GF-D8 (cell line): Measurements from ENCODE around the gene TCERG1L.
"Not testable (repeated sequence)": the region's sequence is repeated elsewhere in the genome, so short reads cannot be mapped to it uniquely, and the experiment has no call there.

Experiments used
- DNase-seq: peaks from one replicate; lab custom pipeline; 2025; lab: John Stamatoyannopoulos, UW

The TCERG1L gene

DNA sequence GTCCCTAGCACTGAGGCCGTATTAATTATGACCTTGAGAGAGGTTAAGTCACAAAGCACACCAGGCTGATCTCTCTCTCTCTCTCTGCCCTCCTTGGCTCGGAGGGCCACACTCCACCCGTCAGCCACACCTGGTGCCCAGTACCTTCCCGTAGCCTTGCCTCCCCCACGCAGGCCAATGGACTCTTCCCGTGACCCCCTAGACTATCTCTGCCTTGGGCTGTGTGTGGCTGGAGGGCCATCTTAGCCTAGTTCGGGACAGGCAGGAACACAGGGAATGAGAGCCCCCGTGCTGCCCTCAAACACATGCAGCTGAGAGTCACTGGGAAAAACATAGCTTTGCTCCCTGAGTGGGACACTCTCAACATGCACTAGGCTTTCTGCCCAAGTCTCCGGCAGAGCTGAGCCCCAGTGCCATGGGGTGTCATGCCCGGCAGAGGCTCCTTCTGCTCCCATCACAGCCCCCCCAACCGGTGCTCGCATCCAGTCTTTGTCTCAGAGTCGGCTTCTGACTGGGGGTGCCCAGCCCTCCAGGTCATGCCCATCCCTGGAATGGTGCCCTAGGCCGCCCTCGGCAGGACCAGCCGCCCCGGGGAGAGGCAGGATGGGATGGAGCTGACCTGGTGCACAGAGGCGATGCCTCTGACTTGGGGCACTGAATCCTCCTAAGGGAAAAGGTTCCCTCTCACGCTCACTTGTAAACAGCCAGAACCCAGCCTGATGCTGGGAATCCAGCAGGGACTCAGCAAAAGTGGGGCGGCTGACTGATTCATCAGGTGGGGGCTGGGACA, 63.0 kb downstream of the TCERG1L start:
- DNase-seq, result no peak

DNA sequence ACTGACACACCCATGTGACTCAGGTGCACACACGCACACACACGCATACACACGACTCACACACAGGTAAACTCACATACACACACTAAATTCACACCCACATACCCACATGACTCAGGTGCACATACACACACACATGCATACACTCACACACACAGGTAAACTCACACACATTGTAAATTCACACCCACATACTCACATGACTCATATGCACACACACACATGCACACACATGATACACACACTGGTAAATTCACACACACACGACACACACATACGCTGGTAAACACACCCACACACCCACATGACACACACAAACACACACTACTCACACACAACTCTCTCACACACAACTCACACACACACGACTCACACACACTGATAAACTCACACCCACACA, 63.6 kb downstream of the TCERG1L start:
- DNase-seq, result no peak

DNA sequence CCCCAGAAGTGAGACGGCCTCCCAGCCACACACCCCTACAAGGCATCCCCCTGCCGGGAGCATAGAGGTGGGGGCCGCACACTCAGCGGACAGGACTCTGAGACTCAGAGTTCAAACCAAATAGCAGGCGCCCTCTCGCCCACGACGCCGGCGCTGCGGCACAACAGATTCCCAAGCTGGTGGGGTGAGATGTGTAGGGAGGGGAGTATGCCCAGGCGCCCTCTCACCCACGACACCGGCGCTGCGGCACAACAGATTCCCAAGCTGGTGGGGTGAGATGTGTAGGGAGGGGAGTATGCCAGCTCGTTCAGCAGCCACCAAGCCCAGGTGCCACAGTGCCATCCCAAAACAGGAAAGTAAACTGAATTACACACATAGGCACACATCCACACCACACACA, 64.7 kb downstream of the TCERG1L start:
- DNase-seq, result no peak

DNA sequence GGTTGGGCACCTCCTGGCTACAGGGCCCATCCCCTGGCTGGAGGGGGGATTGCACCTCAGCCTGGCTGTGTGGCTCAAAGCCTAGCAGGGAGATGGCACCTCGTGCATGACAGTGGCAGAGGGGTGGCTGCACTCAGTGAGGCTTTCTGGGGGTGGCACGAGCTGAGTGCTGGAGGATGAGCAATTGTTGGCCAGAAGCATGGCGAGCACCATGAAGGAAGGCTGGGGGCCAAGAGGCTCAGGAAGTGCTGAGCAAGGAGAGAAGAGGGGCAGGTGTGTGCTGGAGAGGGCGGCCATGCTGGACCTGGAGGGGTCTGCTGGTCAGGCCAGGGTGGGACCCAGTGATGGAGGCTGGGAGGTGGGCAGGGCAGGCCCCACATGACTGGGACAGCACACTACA, 65.4 kb downstream of the TCERG1L start:
- DNase-seq, result no peak

DNA sequence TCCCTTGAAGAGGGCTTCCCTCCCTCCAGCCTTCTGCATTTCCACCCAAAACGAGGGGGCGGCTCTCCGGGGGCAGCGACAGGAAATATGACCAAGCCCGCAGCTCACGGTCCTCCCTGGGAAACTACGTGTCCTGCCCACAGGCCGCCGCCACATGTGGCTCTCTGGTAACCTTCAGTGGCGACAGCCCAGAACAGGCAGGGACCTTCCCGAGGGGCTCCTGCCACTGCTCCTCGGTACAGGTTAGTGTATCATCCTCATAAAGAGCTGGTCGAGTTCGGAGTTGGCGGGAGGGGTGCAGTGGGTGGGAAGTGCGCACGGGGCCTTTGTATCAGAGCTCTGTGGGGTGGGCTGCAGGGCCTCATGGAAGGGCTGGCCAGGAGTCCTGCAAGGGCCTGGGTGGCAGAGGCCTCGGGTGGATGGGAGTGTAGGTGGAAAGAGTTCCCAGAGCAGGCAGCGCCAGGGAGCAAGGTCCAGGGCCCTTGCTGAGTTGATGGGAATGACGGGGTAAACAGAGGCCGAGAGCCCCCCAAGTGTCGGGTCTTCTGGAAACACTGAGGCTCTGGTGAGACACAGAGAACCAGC, 66.0 kb downstream of the TCERG1L start:
- DNase-seq, result no peak

DNA sequence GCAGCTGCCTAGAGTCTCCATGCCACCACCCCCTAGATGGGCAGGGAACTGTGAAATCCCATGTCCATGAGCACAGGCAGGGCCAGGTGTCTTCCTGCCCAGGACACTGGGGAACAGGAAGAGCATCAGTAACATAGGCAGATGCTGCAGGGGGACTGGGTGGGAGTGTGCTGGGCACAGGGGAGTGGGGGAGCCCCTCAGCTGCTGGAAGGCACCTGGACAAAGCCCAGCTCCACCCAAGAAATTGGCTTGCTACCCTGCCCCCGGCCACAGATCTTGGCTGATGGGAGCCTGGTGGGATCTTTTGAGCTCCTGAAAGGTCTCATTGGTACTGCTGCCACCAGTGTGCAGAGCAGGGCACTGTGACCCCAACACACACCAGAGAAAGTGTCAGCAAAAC, 66.7 kb downstream of the TCERG1L start:
- no peak for DNase-seq

DNA sequence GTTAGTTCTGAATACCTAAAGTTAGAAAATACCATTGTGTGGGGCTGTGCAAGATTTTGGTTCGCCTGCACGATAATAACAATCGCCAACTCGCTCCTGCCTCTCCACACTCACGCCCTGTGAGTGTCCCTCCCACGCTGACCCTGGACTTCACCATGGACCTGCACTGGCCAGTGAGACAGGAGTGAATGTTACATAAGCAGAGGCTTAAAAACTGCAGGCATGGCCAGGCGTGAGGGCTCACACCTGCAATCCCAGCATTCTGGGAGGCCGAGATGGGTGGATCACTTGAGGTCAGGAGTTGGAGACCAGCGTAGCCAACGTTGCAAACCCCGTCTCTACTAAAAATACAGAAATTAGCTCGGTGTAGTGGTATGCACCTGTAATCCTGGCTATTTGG, 68.4 kb downstream of the TCERG1L start:
- no peak for DNase-seq

DNA sequence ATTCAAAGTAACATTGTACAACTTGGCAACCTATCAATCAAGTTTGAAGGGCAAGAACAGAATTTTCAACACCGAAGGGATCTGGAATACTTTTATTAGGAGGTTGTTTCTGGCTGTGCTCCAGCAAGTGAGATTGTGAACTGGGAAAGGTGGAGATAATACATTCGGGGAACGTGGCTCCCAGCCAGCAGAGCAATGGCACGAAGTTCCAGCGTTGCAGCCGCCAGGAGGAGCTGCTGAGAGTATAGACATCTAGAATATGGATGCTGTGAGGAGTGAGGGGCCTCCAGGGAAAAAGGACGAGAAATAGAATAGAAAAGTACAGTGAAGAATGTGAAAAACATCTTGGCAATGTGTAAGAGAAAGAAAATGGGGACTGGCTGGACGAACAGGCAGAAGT, 69.5 kb downstream of the TCERG1L start:
- DNase-seq, result no peak

DNA sequence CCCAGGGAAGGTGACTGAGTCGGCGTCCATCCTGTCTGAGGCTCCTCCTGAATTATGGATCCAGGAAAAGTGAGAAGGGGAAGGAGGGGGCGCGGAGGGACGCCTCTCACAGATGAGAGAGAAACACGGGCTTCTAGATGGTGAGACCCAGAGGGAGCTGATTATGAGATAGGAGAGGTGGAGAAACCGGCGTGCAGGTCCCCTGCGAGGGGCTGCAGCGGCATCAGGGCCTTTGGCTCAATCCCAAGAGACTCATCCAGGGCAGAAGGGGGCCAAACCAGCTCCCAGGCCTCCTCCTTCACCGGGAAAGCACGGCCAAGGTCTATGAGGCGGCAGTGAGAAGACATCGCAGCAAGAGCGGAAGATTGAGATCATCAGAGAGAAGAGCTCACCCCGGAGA, 70.8 kb downstream of the TCERG1L start:
- no peak for DNase-seq

DNA sequence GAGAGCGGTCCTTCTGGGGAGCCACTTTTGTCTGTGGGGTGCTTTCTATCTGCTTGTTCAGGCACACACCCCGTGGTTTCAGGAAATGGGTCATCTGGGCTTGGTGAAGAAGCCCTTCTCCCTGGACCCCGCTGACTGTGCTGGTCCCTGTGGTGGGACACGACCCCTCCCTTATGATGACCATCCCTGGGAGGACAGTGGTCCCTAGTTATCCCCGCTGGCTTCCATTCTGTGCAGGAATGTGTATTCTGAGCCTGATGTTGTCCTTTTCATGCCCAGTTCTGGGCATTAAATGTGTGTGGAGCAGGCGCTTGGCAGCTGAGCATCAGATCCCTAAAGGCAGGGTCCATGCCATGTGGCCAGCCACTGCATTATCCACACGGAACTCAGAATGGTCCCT, 71.6 kb downstream of the TCERG1L start:
- no peak for DNase-seq

DNA sequence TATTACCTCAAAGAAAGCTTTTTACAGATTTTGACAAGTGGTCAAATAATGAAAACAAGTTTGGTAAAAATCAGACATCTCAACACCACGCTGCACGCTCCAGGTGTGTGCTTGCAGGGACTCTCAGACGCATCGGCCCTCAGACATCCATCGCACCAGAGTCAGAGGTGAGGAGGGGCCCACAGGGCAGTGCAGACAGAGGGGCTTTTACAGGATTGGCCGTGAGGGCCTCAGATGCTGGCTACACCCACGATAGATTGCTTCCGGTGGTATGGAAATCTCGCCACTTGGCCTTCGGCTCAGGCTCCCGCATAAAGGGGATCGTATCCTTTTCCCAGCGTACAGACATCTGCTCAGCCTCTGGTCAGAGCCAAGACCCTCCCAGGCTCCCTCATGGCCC, 72.1 kb downstream of the TCERG1L start:
- DNase-seq, result no peak

DNA sequence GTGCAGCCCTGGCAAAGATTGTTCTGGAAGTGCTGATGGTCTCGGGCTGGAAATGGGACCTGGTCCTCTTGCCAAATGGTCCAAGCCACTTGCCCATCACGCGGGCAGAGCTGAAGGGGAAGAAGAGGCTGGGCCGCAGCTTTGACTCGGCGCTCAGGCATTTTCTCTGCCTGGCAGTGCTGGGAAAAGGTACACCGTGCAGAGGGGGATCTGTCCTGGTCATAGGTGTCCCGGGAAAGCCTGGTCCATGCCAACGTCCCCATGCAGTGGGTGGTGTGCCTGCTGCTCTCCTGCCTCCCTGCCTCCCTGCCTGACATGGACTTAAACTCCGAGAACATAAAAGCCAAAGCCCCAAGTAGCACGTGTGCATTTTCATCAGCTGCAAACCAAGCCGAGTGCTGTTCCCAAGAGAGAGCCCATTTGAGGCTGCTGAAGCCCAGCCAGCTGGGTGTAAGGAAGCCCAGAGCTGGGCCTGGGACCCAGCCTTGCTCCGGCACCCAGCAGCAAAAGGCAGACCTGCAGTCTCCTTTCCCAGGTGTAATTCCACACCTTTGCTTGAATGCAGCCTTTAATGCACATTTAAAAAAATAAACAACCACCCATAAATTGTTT, 72.7 kb downstream of the TCERG1L start:
- no peak for DNase-seq

DNA sequence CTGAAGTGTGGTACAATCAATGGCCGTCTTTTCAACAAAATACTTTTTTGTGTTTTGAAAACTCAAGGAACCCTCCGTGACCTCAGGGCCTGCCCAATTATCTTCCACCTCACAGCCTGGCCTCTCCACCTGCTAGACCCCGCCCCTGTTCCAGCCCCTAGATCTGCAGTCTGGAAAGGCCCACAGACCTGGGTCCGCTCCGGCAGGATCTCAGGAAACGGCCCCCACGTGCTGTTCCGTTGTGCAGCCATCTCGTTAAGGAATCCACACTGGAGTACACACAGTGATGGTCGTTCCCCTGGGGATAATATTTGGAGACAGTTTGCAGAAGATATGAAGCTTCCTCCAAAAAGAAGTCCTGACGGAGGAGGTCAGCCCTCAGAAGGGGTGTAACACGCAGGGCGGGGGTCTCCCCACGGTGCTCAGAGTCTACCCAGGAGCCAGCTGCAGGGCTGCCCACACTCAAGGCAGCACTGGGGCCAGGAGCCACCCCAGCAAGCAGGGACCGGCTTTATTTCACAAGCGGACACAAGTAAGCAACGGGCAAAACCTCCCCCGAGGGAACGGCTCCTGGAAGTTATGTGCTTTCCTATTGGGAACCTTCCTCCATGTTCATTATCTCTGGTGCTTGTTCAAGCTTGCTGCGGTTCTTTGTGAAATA, 73.4 kb downstream of the TCERG1L start:
- no peak for DNase-seq

DNA sequence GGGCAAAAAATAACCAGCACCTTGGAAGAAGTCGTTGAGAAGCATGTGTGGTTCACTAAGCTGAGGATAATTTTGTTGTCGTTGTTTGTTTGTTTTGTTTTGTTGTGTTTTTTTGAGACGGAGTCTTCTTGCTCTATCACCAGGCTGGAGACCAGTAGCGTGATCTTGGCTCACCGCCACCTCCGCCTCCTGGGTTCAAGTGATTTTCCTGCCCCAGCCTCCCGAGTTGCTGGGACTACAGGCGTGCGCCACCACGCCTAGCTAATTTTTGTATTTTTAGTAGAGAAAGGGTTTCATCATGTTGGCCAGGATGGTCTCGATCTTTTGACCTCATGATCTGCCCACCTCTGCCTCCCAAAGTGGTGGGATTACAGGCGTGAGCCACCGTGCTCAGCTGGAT, 76.9 kb downstream of the TCERG1L start:
- DNase-seq, result not testable (repeated sequence)

DNA sequence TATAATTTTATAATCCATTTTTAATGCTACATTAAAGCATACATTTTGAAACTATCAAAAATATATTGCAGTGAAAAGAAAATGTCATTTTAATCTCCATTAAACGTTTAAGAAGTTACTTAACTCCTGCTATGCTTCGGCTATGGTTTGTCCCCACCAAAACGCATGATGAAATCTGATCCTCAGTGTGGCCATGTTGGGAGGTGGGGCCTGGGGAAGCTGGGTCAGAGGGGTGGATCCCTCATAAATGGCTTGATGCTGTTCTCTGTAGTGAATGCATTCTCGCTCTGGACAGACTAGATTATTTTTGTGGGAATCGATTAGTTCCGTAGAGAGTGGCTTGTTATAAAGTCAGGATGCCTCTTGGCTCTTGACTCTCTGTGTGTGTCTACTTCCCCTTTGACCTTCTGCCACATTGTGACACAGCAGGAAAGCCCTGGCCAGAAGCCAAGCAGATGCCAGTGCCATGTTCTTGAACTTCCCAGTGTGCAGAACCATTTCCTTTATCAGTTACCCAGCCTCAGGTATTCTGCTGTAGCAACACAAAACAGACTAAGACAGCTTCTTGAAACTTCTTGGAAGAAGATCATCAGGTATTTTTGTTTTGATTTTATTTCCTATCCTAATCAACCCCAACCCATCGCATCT, 77.8 kb downstream of the TCERG1L start:
- DNase-seq, result no peak

DNA sequence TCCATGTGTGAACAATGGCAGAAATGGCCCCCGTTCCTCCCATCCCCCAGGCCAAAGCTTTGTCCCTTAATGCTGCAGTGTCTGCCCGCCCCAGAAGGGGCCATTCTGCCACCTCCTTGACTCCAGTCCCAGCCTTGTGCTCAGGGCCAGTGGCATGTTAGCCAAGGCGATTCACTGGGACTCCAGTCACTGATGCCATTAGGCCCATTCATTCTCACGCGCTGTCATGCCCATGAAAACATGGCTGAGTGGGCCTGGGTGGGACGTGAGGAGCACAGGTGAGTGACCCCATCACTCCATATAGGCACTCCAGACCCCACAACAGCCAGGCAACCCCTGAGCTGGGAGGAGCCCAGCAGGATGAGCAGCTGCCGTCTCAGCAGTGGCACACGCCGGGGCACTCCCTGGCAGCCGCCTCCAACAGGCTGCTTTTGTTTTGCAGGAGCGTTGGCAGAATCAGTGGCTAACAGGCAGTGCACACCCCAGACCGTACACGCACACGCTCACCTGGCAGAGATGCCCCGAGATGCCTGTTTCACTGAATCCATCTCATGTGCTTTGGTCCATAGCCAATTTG, 79.5 kb downstream of the TCERG1L start:
- DNase-seq, result no peak

DNA sequence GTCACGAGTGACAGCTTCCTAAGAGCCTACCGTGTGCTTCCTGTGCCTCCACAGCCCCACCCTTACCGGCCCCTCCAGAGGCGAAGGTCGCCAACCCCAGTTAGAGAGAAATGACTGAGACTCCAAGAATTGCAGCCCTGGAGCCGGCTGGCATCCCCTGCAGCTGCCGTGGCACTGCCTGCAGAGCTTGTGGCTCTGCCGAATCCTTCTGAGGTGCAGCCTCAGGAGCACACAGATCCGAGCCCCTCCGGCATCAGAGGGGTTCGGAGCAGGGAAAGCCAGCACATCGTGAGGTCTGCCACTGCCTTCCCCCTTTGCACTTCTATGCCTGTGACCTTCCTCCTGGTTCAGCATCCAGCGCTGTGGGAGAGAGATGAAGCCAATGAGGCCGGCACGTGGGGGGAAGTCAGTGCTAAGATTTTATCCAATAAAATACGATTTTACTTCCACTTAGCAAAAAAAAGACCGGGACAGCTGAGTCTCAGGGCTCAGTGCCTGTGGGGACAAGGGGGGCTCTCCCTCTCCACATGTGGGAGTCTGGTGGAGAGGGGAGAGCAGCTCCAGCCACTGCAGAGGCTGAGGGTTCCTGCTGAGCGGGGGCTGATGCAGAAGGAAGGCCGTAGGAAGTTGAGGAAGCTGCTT, 80.1 kb downstream of the TCERG1L start:
- DNase-seq, result no peak

DNA sequence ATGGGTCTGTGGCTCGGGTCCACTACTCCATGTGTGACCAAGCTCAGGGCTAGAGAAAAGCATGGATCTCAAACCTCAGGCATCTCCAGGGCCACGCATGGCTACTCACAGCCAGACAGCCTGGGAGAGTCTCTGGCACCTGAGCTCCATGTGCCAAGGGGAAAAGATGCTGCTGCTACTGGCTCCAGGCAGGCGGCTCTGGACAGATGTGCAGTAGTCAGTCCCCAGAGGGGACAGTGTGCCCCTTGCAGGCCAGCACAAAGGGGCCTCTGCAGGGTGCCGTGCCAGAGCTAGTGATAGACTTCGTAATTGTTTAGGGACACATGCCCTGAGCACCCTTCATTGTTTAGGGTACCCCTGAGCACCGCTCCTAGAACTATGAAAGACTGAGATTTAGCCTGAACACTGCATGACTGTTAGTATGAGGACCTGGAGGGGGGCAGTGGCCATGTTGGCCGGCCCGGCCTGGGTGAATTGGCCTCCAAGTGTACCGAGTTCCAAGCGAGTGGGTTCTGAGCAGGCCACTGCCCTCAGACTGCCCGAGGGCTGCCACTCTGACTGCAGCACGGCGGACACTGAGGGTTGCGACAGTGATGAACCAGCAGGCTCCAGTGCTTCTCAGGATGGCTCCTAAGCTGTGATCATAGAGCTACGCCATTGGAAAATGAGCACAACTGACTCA, 80.7 kb downstream of the TCERG1L start:
- no peak for DNase-seq

DNA sequence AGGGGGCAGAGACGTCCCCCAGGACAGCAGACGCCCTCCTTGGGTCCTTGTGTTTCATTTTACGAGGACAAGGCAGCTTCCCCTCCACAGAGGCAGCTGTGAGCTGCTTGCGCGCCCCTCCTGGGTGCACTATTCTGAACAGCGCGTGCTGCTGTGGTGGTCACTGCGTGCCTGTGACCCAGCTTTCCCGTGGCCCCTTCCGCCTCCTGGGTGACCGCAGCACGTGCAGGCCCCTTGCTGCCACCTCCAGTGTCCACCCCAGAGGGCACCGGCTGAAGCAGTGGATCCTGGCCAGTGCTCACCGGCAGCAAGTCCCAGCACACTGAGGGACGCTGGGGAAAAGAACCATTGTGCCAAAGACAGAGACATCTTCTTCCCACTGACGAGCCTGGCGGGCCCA, 81.4 kb downstream of the TCERG1L start:
- no peak for DNase-seq

DNA sequence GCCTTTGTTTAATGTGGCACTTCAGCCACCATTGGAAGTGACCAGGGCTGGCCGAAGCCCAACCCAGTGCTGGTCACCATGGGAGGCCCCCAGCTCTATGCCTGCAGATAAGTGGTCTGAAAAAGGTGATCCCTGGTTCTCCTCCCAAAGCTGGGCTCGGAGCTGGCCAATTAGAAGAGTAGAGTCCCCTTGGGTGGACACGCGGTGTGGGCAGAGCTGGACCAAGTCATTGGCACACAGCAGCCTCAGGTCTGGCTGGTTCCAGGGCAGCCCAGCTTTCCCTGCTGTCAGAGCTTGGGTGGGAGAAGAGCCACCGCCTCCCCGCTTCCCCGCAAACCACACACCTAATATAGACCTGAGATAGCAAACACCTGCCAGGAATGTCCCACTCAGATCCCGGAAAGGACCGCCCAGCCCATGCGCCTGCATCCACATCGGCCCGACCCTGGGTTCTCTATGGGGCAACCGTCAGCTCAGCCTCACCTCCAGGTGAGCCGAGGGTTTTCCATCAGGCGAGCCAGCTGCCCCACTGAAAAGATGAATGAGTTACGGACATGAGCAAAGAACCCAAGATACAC, 84.3 kb downstream of the TCERG1L start:
- DNase-seq, result no peak
